Measurements from ENCODE around the gene LRCOL1. TPM values are rescaled to one million over a fixed set of nuclear protein-coding genes. Genes with fewer than 3 reads are reported as not detected.

LRCOL1 gene
- total RNA-seq, 2 donors from 2014 or later = not detected

DNA sequence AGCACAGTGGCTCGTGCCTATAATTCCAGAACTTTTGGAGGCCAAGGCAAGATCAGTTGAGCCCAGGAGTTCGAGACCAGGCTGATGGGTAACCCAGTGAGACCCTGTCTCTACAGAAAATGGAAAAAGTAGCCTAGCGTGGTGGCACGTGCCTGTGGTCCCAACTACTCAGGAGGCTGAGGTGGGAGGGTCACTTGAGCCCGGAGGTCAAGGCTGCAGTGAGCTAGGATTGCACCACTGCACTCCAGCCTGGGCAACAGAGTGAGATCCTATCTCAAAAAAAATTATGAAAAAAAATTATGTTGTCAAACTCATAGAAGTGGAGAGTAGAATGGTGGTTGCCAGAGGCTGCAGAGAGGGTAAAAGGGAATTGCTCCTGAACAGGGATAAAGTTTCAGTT, 3.6 kb upstream of the LRCOL1 start:
- Histone ChIP-seq H3K27ac (no peak overlapping the region), H3K4me3 (no peak overlapping the region), H3K9me3 (peaks cover 0 to 10% (median 0%) of the 10 kb centered on the region in 3 donors), H3K4me1 (peaks cover 4% of the 10 kb centered on the region), H3K36me3 (replicated peaks in 1 of 2; ENCODE audit: insufficient read depth in 1 of 2, low read depth in 2 of 2) (no peaks in the 10 kb centered on the region), H3K27me3 (peaks cover 0 to 29% of the 10 kb centered on the region in 2 donors)
- ATAC-seq = no peak
- DNase-seq = no peak
- 72 to 73% methylated on average over 5 of the region's 5 CpGs for WGBS, 2 donors
- intact Hi-C loops (cut with DNase I) = loop anchor here (5.0 to 10.0 kb wide), 2 partner anchors 197 to 459 kb away; no protein-coding TSS in a partner anchor
- TF ChIP-seq, protein P1, sequence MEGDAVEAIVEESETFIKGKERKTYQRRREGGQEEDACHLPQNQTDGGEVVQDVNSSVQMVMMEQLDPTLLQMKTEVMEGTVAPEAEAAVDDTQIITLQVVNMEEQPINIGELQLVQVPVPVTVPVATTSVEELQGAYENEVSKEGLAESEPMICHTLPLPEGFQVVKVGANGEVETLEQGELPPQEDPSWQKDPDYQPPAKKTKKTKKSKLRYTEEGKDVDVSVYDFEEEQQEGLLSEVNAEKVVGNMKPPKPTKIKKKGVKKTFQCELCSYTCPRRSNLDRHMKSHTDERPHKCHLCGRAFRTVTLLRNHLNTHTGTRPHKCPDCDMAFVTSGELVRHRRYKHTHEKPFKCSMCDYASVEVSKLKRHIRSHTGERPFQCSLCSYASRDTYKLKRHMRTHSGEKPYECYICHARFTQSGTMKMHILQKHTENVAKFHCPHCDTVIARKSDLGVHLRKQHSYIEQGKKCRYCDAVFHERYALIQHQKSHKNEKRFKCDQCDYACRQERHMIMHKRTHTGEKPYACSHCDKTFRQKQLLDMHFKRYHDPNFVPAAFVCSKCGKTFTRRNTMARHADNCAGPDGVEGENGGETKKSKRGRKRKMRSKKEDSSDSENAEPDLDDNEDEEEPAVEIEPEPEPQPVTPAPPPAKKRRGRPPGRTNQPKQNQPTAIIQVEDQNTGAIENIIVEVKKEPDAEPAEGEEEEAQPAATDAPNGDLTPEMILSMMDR (IDR thresholded peaks at IDR 0.05) = no peak
- TF ChIP-seq POLR2A (IDR thresholded peaks at IDR 0.05) = no peak

DNA sequence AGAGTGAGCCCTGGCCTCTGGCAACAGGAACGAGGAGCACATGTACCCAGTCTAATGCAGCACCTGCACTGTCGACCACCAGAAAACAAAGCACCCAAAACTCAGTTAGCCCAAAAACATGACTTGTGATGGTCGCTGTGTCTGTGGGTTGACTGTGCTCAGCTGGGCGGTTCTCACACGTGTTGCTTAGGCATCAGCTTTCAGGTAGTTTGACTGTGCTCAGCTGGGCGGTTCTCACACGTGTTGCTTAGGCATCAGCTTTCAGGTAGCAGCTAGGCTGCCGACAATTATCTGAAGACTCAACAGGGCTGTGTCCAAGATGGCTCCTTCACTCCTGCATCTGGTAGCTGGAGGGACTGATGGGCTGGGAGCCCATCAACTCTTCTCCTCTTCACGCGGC, 1.2 kb upstream of the LRCOL1 start:
- Histone ChIP-seq H3K9me3 (peaks cover 0 to 10% (median 0%) of the 10 kb centered on the region in 3 donors), H3K27me3 (peaks cover 0 to 25% of the 10 kb centered on the region in 2 donors), H3K4me1 (no peaks in the 10 kb centered on the region), H3K36me3 (replicated peaks in 1 of 2; ENCODE audit: insufficient read depth in 1 of 2, low read depth in 2 of 2) (no peaks in the 10 kb centered on the region), H3K4me3 (no peak overlapping the region), H3K27ac (no peak overlapping the region)
- WGBS, 2 donors = 89 to 91% methylated on average over 10 of the region's 10 CpGs
- no peak for DNase-seq
- TF ChIP-seq, protein P1 (IDR thresholded peaks at IDR 0.05) = no peak
- no peak for TF ChIP-seq POLR2A (IDR thresholded peaks at IDR 0.05)
- no peak for ATAC-seq
- intact Hi-C loops (cut with DNase I) = loop anchor here (5.0 to 10.0 kb wide), 2 partner anchors 194 to 457 kb away; no protein-coding TSS in a partner anchor

DNA sequence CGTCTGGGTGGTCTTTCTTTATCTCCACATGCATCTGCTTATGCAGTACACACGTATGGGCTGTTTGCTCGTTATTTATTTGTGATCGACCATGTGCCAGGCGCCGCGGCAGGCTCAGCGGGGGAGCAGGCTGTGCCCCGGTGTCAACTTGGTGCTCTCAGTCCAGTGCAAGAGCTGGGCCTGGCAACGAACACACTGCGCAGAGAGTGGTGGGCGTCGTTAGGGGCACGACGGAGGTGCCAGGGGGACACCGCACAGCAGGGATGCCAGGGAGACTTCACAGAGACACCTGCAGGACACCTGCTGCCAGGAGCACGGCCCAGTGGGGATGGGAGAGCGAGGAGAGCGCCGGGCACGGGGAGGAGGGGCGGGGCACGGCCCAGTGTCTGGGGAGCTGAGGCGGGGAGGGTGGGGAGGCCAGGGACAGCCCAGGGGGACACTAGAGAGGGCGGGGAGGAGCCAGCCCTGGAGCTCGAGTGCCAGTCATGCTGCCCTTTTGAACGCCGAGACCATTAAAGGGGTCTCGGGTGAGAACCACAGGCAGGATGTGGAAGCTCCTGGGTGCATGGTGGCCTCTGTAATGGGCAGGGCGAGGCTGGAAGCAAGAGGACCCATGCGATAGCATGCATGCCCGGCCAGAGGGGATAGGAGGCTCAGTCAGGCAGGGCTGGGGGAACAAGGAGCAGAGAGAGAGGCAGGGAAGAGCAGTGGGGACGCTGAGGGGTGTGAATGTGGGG, 652 bp upstream of the LRCOL1 start:
- peaks cover 0 to 10% (median 0%) of the 10 kb centered on the region in 3 donors for H3K9me3 ChIP-seq
- no peaks in the 10 kb centered on the region for H3K4me1 ChIP-seq
- H3K4me3 ChIP-seq = no peak overlapping the region
- no peak overlapping the region for H3K27ac ChIP-seq
- TF ChIP-seq, protein P1 (IDR thresholded peaks at IDR 0.05) = no peak
- no peak for TF ChIP-seq POLR2A (IDR thresholded peaks at IDR 0.05)
- peaks cover 0 to 28% of the 10 kb centered on the region in 2 donors for H3K27me3 ChIP-seq
- no peaks in the 10 kb centered on the region for H3K36me3 ChIP-seq (replicated peaks in 1 of 2; ENCODE audit: insufficient read depth in 1 of 2, low read depth in 2 of 2)
- no peak for ATAC-seq
- DNase-seq = no peak
- intact Hi-C loops (cut with DNase I) = loop anchor here (5.0 to 10.0 kb wide), 2 partner anchors 194 to 456 kb away; no protein-coding TSS in a partner anchor
- WGBS, 2 donors = 62 to 71% methylated on average over 33 of the region's 33 CpGs

DNA sequence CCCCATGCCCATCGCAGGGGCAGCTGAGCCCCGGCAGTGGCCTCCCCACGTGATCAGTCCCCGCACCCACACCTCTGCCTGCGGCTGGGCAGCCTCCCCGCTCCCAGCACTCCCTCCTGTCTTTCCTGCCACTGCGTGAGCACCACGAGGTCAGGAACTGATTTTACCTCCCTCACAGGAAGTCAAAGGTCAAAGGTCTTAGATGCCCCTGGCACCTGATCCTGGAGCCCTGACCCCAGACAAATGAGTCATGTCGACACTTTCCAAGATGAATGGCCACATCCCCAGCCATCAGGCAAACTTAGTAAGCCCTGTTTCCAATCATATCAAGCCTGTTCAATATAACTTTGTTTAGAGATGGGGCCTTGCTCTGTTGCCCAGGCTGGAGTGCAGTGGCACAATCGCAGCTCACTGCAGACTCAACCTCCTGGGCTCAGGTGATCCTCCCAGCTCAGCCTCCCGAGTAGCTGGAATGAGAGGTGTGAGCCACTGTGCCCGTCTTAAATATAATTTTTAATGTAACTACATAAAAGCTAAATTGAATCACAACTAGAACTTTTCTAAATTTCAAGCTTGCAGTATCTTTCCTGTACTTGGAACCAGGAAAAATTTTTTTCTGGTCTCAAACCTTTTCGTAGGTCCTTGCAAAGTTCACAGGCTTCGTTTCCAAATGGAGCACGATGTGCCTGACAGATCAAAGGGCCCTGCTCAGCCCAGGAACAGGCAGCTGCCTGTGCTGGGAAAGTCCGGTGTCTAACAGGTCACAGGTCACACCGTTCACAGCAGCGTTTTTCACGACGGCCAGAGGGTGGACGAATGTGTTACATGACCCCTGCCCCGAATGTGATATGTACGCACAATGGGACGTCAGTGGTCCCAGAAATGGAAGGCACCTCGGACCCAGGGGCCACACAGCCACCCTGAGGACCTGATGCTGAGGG, 1.9 kb downstream of the LRCOL1 start:
- H3K36me3 ChIP-seq (replicated peaks in 1 of 2; ENCODE audit: insufficient read depth in 1 of 2, low read depth in 2 of 2) = no peaks in the 10 kb centered on the region

More for the DNA sequence above, 1.9 kb downstream of the LRCOL1 start:
- intact Hi-C loops (cut with DNase I) = no loop called here
- Histone ChIP-seq H3K4me1 (no peaks in the 10 kb centered on the region), H3K27ac (no peak overlapping the region), H3K9me3 (peaks cover 0 to 10% (median 0%) of the 10 kb centered on the region in 3 donors), H3K27me3 (peaks cover 0 to 45% of the 10 kb centered on the region in 2 donors), H3K4me3 (no peak overlapping the region)
- DNase-seq (no peak), ATAC-seq (no peak)
- 38 to 39% methylated on average over 20 to 25 of the region's 25 CpGs for WGBS, 2 donors
- TF ChIP-seq, protein P1 (IDR thresholded peaks at IDR 0.05) = no peak
- no peak for TF ChIP-seq POLR2A (IDR thresholded peaks at IDR 0.05)
